ENCODE results near the gene GNAQ. TPM values are rescaled to one million over a fixed set of nuclear protein-coding genes. Genes with fewer than 3 reads are reported as not detected.

Gene GNAQ
- total RNA-seq, 1 experiment from 2014 or later = 48.6 TPM

DNA sequence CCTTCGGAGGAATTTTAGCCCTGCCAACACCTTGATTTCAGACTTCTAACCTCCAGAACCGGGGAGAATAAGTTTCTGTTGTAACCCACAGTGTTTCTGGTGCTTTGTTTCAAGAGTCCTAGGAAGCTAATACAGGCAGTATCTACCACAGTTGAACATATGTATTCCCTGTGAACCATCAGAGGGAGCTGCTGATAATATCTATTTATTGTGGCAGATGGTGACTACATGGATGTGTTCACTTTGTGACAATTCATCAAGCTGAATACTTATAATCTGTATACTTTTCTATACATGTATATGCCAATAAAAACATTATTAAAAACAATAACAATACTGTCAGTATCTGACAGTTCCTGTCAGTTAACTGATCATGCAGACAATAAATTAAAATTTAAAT lies 246.3 kb downstream of the GNAQ start:
- Histone ChIP-seq H4K91ac (ENCODE audit: insufficient read length, low read depth, low read length) (no peak overlapping the region), H3K18ac (ENCODE audit: insufficient read length, low read depth, low read length) (no peak overlapping the region), H2BK120ac (ENCODE audit: low read depth, low read length, poor library complexity, severe bottlenecking) (no peak overlapping the region), H2BK20ac (ENCODE audit: low read depth, low read length, poor library complexity, severe bottlenecking) (no peak overlapping the region), H3K23ac (ENCODE audit: insufficient read length, low read depth, low read length) (no peak overlapping the region), H2AK5ac (ENCODE audit: insufficient read length, low read length) (no peak overlapping the region), H3K14ac (ENCODE audit: insufficient read depth, low read length) (no peak overlapping the region), H2BK5ac (ENCODE audit: insufficient read length, low read length) (no peak overlapping the region), H3K79me2 (ENCODE audit: insufficient read depth, low read length) (no peaks in the 10 kb centered on the region), H3K4me2 (ENCODE audit: insufficient read depth, insufficient read length, low read length) (no peak overlapping the region), H2BK15ac (ENCODE audit: low read depth, low read length) (no peak overlapping the region), H3K9me3 (ENCODE audit: control insufficient read depth, low read depth, low read length) (no peaks in the 10 kb centered on the region), H3T11ph (ENCODE audit: low read length) (no peak overlapping the region), H2AFZ (ENCODE audit: low read length) (no peak overlapping the region), H3K4ac (ENCODE audit: low read depth, low read length) (no peak overlapping the region), H3K27me3 (ENCODE audit: insufficient read depth, low read length) (no peaks in the 10 kb centered on the region), H3K23me2 (ENCODE audit: insufficient read length, low read depth, low read length, poor library complexity, severe bottlenecking) (no peaks in the 10 kb centered on the region), H2BK12ac (ENCODE audit: insufficient read length, low read depth, low read length) (no peak overlapping the region), H3K56ac (ENCODE audit: insufficient read length, low read depth, low read length) (no peak overlapping the region), H4K5ac (ENCODE audit: insufficient read length, low read depth, low read length) (no peak overlapping the region), H3K27ac (ENCODE audit: insufficient read length, low read depth, low read length) (no peak overlapping the region), H4K8ac (replicated peaks; ENCODE audit: insufficient read length, low read depth, low read length) (no peak overlapping the region), H3K79me1 (ENCODE audit: insufficient read depth, low read depth, low read length, poor library complexity, severe bottlenecking) (no peaks in the 10 kb centered on the region), H3K4me1 (ENCODE audit: insufficient read depth, low read length) (no peaks in the 10 kb centered on the region; the same call in 1 of the 2 replicates), H3K9ac (ENCODE audit: extremely low read depth, insufficient read length, low read length) (no peak overlapping the region), H4K20me1 (ENCODE audit: control insufficient read depth, insufficient read depth, insufficient read length) (no peaks in the 10 kb centered on the region)
- peaks cover 13 to 15% of the 10 kb centered on the region in 2 experiments for H3K4me1 Mint-ChIP-seq
- H3K9me3 Mint-ChIP-seq = no peaks in the 10 kb centered on the region; a peak in 1 of 5 replicates
- WGBS (ENCODE audit: extremely low coverage, insufficient read length, low lambda C conversion rate) = no CpG with 5 or more reads among the region's 2 CpGs
- TF ChIP-seq, protein P1, sequence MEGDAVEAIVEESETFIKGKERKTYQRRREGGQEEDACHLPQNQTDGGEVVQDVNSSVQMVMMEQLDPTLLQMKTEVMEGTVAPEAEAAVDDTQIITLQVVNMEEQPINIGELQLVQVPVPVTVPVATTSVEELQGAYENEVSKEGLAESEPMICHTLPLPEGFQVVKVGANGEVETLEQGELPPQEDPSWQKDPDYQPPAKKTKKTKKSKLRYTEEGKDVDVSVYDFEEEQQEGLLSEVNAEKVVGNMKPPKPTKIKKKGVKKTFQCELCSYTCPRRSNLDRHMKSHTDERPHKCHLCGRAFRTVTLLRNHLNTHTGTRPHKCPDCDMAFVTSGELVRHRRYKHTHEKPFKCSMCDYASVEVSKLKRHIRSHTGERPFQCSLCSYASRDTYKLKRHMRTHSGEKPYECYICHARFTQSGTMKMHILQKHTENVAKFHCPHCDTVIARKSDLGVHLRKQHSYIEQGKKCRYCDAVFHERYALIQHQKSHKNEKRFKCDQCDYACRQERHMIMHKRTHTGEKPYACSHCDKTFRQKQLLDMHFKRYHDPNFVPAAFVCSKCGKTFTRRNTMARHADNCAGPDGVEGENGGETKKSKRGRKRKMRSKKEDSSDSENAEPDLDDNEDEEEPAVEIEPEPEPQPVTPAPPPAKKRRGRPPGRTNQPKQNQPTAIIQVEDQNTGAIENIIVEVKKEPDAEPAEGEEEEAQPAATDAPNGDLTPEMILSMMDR (conservative IDR thresholded peaks at IDR 0.05) = no peak
- peaks cover 2 to 11% (median 4%) of the 10 kb centered on the region in 3 experiments; a peak in 5 of 7 replicates for H3K36me3 Mint-ChIP-seq (ENCODE audit: insufficient read depth in 1 of 3, low read depth in 3 of 3)
- no peak overlapping the region for H3K27ac Mint-ChIP-seq
- H3K27me3 Mint-ChIP-seq (ENCODE audit: low read depth) = no peaks in the 10 kb centered on the region
- DNase-seq = no peak
- H3K4me3 Mint-ChIP-seq = no peak overlapping the region
